Diencephalon (tissue), 1 donor: Measurements from ENCODE around the gene UGT3A2. TPM values are rescaled to one million over a fixed set of nuclear protein-coding genes. Genes with fewer than 3 reads are reported as not detected.

ENCODE experiments used
- small RNA-seq: library from RNA; depleted of rRNA; stranded (forward); fragments of <200 nt; gene quantifications from one replicate; pipeline ENCODE3, GENCODE V24; 2014
- total RNA-seq: library from RNA; depleted of rRNA; stranded (reverse); fragments of >200 nt; gene quantifications from one replicate; pipeline ENCODE4 v1.2.3, GENCODE V29; 2014

UGT3A2 gene
- total RNA-seq, result 0.69 TPM

GRCh38 chr5:36066540-36067210, at the start of gene UGT3A2:
UGT3A2 (minus strand) TSS chr5:36066882; CDS start chr5:36066789, 93 bp downstream.

GRCh38 chr5:35990941-35991611, 75.6 kb downstream of the UGT3A2 start, which contains the start of gene UGT3A1:
UGT3A1 (minus strand) TSS chr5:35991390; CDS start chr5:35991240, 150 bp downstream.

Small RNAs within 50 kb of the gene (small RNA-seq; reads per million reads assigned to genes)
- gene AC016612.1, result not detected

Other genes starting within 250 kb of the UGT3A2 start
- gene IL7R, start 210.0 kb downstream of the UGT3A2 start, total RNA-seq, result 0.46 TPM
- 6.5 TPM for gene CAPSL, start 128.3 kb downstream of the UGT3A2 start, total RNA-seq
- gene UGT3A1, start 75.5 kb downstream of the UGT3A2 start, total RNA-seq, result not detected
- gene LMBRD2, start 85.0 kb upstream of the UGT3A2 start, total RNA-seq, result 65.3 TPM
- gene SKP2, start 85.2 kb upstream of the UGT3A2 start, total RNA-seq, result 21.5 TPM
- 91.6 TPM for gene NADK2, start 175.0 kb upstream of the UGT3A2 start, total RNA-seq
- gene RANBP3L, start 235.0 kb upstream of the UGT3A2 start, total RNA-seq, result 15.5 TPM